Panc1 (cell line): Measurements from ENCODE around the gene EHBP1. TPM values are rescaled to one million over a fixed set of nuclear protein-coding genes. Genes with fewer than 3 reads are reported as not detected.

ENCODE experiments used
- ATAC-seq: fragments of 200-7000 bp; cut with Tn5 transposase; 2 replicates; pipeline ENCODE4 v1.9.1; 2020; ENCODE audit warnings: mild to moderate bottlenecking, moderate library complexity
- BruUV-seq: library from RNA; stranded (reverse); fragments of 400-500 nt; replicated peaks from 2 replicates; lab custom pipeline; 2021; lab: Mats Ljungman, UMichigan
- CTCF ChIA-PET: fragments of 300-600 bp; sonication (Branson Sonifier 250); formaldehyde crosslinking; loops from one replicate; lab custom pipeline; 2022; ENCODE audit warnings: antibody characterized with exemption; lab: Charles Lee
- POLR2A ChIA-PET: fragments of 300-600 bp; sonication (Branson Sonifier 250); formaldehyde crosslinking; loops from one replicate; lab custom pipeline; 2022; ENCODE audit warnings: antibody characterized with exemption; lab: Charles Lee
- DNase-seq: peaks from one replicate; pipeline ENCODE4 v3.0.0-alpha.2; 2010; ENCODE audit warnings: low read depth, low spot score
- H3K27ac ChIP-seq: 2 replicates; pipeline ENCODE4 v1.5.1; 2011; ENCODE audit warnings: mild to moderate bottlenecking, low read length, inconsistent platforms
- H3K27me3 ChIP-seq: fragments of 200-500 bp; sonication (Bioruptor generic); 2 replicates; pipeline ENCODE4 v1.6.0; 2014; ENCODE audit warnings: low read length, inconsistent platforms; ENCODE audit not compliant: control insufficient read depth, insufficient read depth
- H3K36me3 ChIP-seq: fragments of 200-500 bp; sonication (Bioruptor generic); 2 replicates; pipeline ENCODE4 v1.5.1; 2014; ENCODE audit warnings: inconsistent platforms, mild to moderate bottlenecking, low read length, moderate library complexity; ENCODE audit not compliant: control insufficient read depth, insufficient read depth
- H3K4me1 ChIP-seq: 2 replicates; pipeline ENCODE4 v1.5.1; 2011; ENCODE audit warnings: inconsistent platforms, mild to moderate bottlenecking, low read length, moderate library complexity; ENCODE audit not compliant: control insufficient read depth, insufficient read depth
- H3K4me3 ChIP-seq, 2 experiments: 2 replicates each; pipeline ENCODE4 v1.5.1; 2011 to 2012; ENCODE audit warnings: low read depth in 2 of 2, low read length in 2 of 2, mild to moderate bottlenecking in 2 of 2, inconsistent platforms in 1 of 2, moderate library complexity in 1 of 2
- H3K9me3 ChIP-seq: fragments of 200-500 bp; sonication (Bioruptor generic); 2 replicates; pipeline ENCODE4 v1.5.1; 2014; ENCODE audit warnings: low read depth, mild to moderate bottlenecking, inconsistent platforms, low read length, moderate library complexity; ENCODE audit not compliant: control insufficient read depth, insufficient read depth
- CTCF ChIP-seq: fragments of 450-650 bp; IDR thresholded peaks from 2 replicates; pipeline ENCODE4 v1.5.1; 2017; ENCODE audit warnings: mild to moderate bottlenecking
- POLR2AphosphoS5 ChIP-seq: IDR thresholded peaks from 2 replicates; pipeline ENCODE4 v1.6.1; 2012; ENCODE audit warnings: mild to moderate bottlenecking, low read depth, low read length, moderate library complexity
- REST ChIP-seq, 2 experiments: IDR thresholded peaks; 2 replicates each; pipeline ENCODE4 v1.6.1; 2011 to 2012; ENCODE audit warnings: low read depth in 2 of 2, control low read depth in 1 of 2, low read length in 1 of 2, mild to moderate bottlenecking in 1 of 2, moderate library complexity in 1 of 2; ENCODE audit not compliant: insufficient read depth in 1 of 2
- SIN3A ChIP-seq: IDR thresholded peaks from 2 replicates; pipeline ENCODE4 v1.6.1; 2012; ENCODE audit warnings: low read depth, mild to moderate bottlenecking, low read length, moderate library complexity, borderline replicate concordance; ENCODE audit not compliant: insufficient read depth
- TCF7L2 ChIP-seq: IDR thresholded peaks from 2 replicates; pipeline ENCODE4 v1.6.1; 2011; ENCODE audit warnings: mild to moderate bottlenecking, low read depth, low read length, inconsistent platforms
- in situ Hi-C: cut with HindIII; loops from 2 replicates; pipeline ENCODE4 v1.10.0; 2016; ENCODE audit warnings: low sequenced_read_pairs, low pct_unique_long_range_greater_than_20kb
- intact Hi-C: fragments of 100-400 bp; cut with micrococcal nuclease; formaldehyde crosslinking; loops from one replicate; pipeline ENCODE4 v1.10.0; 2022; ENCODE audit not compliant: unreplicated experiment
- total RNA-seq: library from RNA; stranded (reverse); gene quantifications from one replicate; pipeline ENCODE4 v1.2.1, GENCODE V29; 2021; ENCODE audit not compliant: unreplicated experiment

The EHBP1 gene
- total RNA-seq, 1 experiment from 2014 or later: 46.1 TPM

- H3K27me3 ChIP-seq: peaks cover 6% of the 10 kb centered on the region
- H3K36me3 ChIP-seq: no peaks in the 10 kb centered on the region
- no peaks in the 10 kb centered on the region for H3K9me3 ChIP-seq
- no peak overlapping the region for H3K27ac ChIP-seq
- peak overlapping the region; percentile 30 to 45 for H3K4me3 ChIP-seq
- ATAC-seq (peak; percentile 23), DNase-seq (no peak)
- H3K4me1 ChIP-seq: no peaks in the 10 kb centered on the region
- TF ChIP-seq POLR2AphosphoS5 (no peak), SIN3A (no peak), CTCF (no peak), TCF7L2 (no peak), REST (IDR thresholded peaks at IDR 0.05; ENCODE audit: insufficient read depth in 1 of 2, low read depth in 2 of 2, low read length in 1 of 2) (no peak)
- ChIA-PET POLR2A (interaction anchor here (0.6 kb wide), 2 partner anchors 39 to 381 kb away, joined by 4 to 16 read pairs; no protein-coding TSS in a partner anchor), CTCF (no interaction called here)
- in situ Hi-C loops: no loop called here
- intact Hi-C loops: no loop called here
- no TSS peak for BruUV-seq
Observed at GRCh38 chr2:63059793-63060471, 354.4 kb downstream of the EHBP1 start.

GRCh38 chr2:63060472-63060991 lies 355.0 kb downstream of the EHBP1 start:
- ATAC-seq: no peak
- ChIA-PET POLR2A (interaction anchor here (0.6 to 0.7 kb wide), 3 partner anchors 40 to 511 kb away, joined by 4 to 16 read pairs (median 7); no protein-coding TSS in a partner anchor), CTCF (no interaction called here)
- intact Hi-C loops (no loop called here), in situ Hi-C loops (no loop called here)
- BruUV-seq: no TSS peak
- no peaks in the 10 kb centered on the region for H3K36me3 ChIP-seq
- peaks cover 6% of the 10 kb centered on the region for H3K27me3 ChIP-seq
- H3K27ac ChIP-seq: no peak overlapping the region
- no peaks in the 10 kb centered on the region for H3K9me3 ChIP-seq
- no peaks in the 10 kb centered on the region for H3K4me1 ChIP-seq
- no peak overlapping the region; a peak in 2 of 4 replicates for H3K4me3 ChIP-seq
- TF ChIP-seq TCF7L2 (no peak), SIN3A (no peak), REST (IDR thresholded peaks at IDR 0.05; ENCODE audit: insufficient read depth in 1 of 2, low read depth in 2 of 2, low read length in 1 of 2) (no peak), POLR2AphosphoS5 (no peak), CTCF (no peak)
- DNase-seq: no peak
